Body of pancreas (tissue), 4 donors: ENCODE data around the gene LENG9. TPM values are rescaled to one million over a fixed set of nuclear protein-coding genes. Genes with fewer than 3 reads are reported as not detected.
A peak's percentile ranks its signal among the peaks of the same experiment; 100 is the strongest.

Experiments
- ATAC-seq: fragments of 150-250 bp; one replicate; pipeline ENCODE4 v1.9.1; 2016
- DNase-seq, 4 donors: peaks; one replicate each; pipeline ENCODE4 v3.0.0-alpha.2; 2019
- H3K27ac ChIP-seq, 4 donors: fragments of 200-600 bp; sonication (generic); 1 replicate in 3 of 4; 2 replicates in 1 of 4; pipeline versions ENCODE4 v1.5.1 to v1.6.1; 2016 to 2019; ENCODE audit warnings: mild to moderate bottlenecking in 1 of 4, mixed read lengths in 1 of 4, moderate library complexity in 1 of 4
- H3K27me3 ChIP-seq, 2 donors: fragments of 200-600 bp; sonication (generic); one replicate each; pipeline ENCODE4 v1.6.0; 2016; ENCODE audit warnings: mild to moderate bottlenecking in 1 of 2
- H3K36me3 ChIP-seq, 2 donors: fragments of 200-600 bp; sonication (generic); replicated peaks in 1 of 2; 2 replicates each; pipeline ENCODE4 v1.5.1; 2016; ENCODE audit warnings: low read depth in 2 of 2; ENCODE audit not compliant: insufficient read depth in 1 of 2
- H3K4me1 ChIP-seq: fragments of 200-600 bp; sonication (generic); one replicate; pipeline ENCODE4 v1.6.0; 2016
- H3K4me3 ChIP-seq, 2 donors: fragments of 200-600 bp; sonication (generic); 1 replicate in 1 of 2; 2 replicates in 1 of 2; pipeline ENCODE4 v1.5.1; 2016 to 2019
- H3K9me3 ChIP-seq, 3 donors: fragments of 200-600 bp; sonication (generic); 1 replicate in 2 of 3; 2 replicates in 1 of 3; pipeline ENCODE4 v1.5.1; 2016
- CTCF ChIP-seq, 7 experiments: fragments of 450-650 bp in 4 of 7; fragments of 200-600 bp in 3 of 7; sonication (generic) in 3 of 7; IDR thresholded peaks; one replicate each; pipeline ENCODE4 v1.5.1; 2016 to 2019; ENCODE audit warnings: antibody characterized with exemption in 7 of 7
- POLR2A ChIP-seq, 3 donors: fragments of 450-650 bp; IDR thresholded peaks; one replicate each; pipeline ENCODE4 v1.6.1; 2016; ENCODE audit warnings: antibody characterized with exemption in 3 of 3, mild to moderate bottlenecking in 2 of 3
- WGBS, 2 donors: methylation state at CpG; one replicate each; pipeline ENCODE4 v1.1.5; 2017; 5-methylcytosine and 5-hydroxymethylcytosine counted together
- intact Hi-C: fragments of 100-400 bp; cut with DNase I; formaldehyde crosslinking; loops from one replicate; pipeline ENCODE4 v1.15.1; 2023
- total RNA-seq, 2 donors: library from RNA; depleted of rRNA; stranded (reverse); fragments of >200 nt; gene quantifications; one replicate each; pipeline ENCODE4 v1.1.0, GENCODE V29; 2016

The LENG9 gene
- total RNA-seq, 2 donors from 2014 or later: 21.8 to 25.7 TPM

GRCh38 chr19:54482889-54483288 is 19.3 kb upstream of the LENG9 start:
- DNase-seq (no peak), ATAC-seq (no peak)
- H3K4me1 ChIP-seq: no peaks in the 10 kb centered on the region
- no peaks in the 10 kb centered on the region for H3K36me3 ChIP-seq
- H3K27ac ChIP-seq: no peak overlapping the region
- no peak overlapping the region for H3K4me3 ChIP-seq
- H3K27me3 ChIP-seq: peaks cover 0 to 5% of the 10 kb centered on the region in 2 donors
- H3K9me3 ChIP-seq: no peaks in the 10 kb centered on the region
- intact Hi-C loops: loop anchor here (10.0 kb wide), 1 partner anchor 192 kb away; no protein-coding TSS in a partner anchor
- no peak for TF ChIP-seq POLR2A (IDR thresholded peaks at IDR 0.05)
- no peak for TF ChIP-seq CTCF (IDR thresholded peaks at IDR 0.05)
- 58 to 71% methylated on average over 3 of the region's 3 CpGs for WGBS, 2 donors

GRCh38 chr19:54481326-54481930 is 17.9 kb upstream of the LENG9 start:
- no peaks in the 10 kb centered on the region for H3K36me3 ChIP-seq
- no peaks in the 10 kb centered on the region for H3K4me1 ChIP-seq
- whole genome bisulfite sequencing, 2 donors: 8 to 10% methylated on average over 16 of the region's 16 CpGs
- peaks cover 0 to 5% of the 10 kb centered on the region in 2 donors for H3K27me3 ChIP-seq
- no peak overlapping the region for H3K27ac ChIP-seq
- peak; percentile 28 to 56 (median 48) for TF ChIP-seq CTCF (IDR thresholded peaks at IDR 0.05)
- no peak for TF ChIP-seq POLR2A (IDR thresholded peaks at IDR 0.05)
- intact Hi-C loops: loop anchor here (10.0 kb wide), 1 partner anchor 193 kb away; no protein-coding TSS in a partner anchor
- peak in 2 of 4 donors; percentile 26 to 32 for DNase-seq
- ATAC-seq: no peak
- no peaks in the 10 kb centered on the region for H3K9me3 ChIP-seq
- no peak overlapping the region for H3K4me3 ChIP-seq

GRCh38 chr19:54480051-54480450 is 16.5 kb upstream of the LENG9 start:
- WGBS, 2 donors: 71 to 81% methylated on average over 2 of the region's 2 CpGs
- H3K9me3 ChIP-seq: no peaks in the 10 kb centered on the region
- H3K27ac ChIP-seq: no peak overlapping the region
- no peaks in the 10 kb centered on the region for H3K4me1 ChIP-seq
- ATAC-seq: no peak
- TF ChIP-seq POLR2A (IDR thresholded peaks at IDR 0.05) (no peak), CTCF (IDR thresholded peaks at IDR 0.05) (no peak)
- no peak for DNase-seq
- H3K27me3 ChIP-seq: peaks cover 0 to 5% of the 10 kb centered on the region in 2 donors
- no peaks in the 10 kb centered on the region for H3K36me3 ChIP-seq
- intact Hi-C loops: loop anchor here (10.0 kb wide), 1 partner anchor 195 kb away; no protein-coding TSS in a partner anchor
- no peak overlapping the region for H3K4me3 ChIP-seq

- H3K4me1 ChIP-seq: peaks cover under 1% of the 10 kb centered on the region
- 22 to 28% methylated on average over 9 to 10 of the region's 10 CpGs for WGBS, 2 donors
- no peaks in the 10 kb centered on the region for H3K36me3 ChIP-seq
- peak; percentile 49 for ATAC-seq
- no peak overlapping the region for H3K4me3 ChIP-seq
- H3K9me3 ChIP-seq: no peaks in the 10 kb centered on the region
- peak in 3 of 4 donors; percentile 22 to 28 (median 25) for DNase-seq
- intact Hi-C loops: no loop called here
- H3K27me3 ChIP-seq: no peaks in the 10 kb centered on the region
- TF ChIP-seq CTCF (IDR thresholded peaks at IDR 0.05) (peak; percentile 28 to 61 (median 53)), POLR2A (IDR thresholded peaks at IDR 0.05) (no peak)
- no peak overlapping the region for H3K27ac ChIP-seq
Measured at GRCh38 chr19:54478677-54479266, 15.2 kb upstream of the LENG9 start.
